Activated CD4-positive, alpha-beta memory T cell treated with anti-CD3 and anti-CD28 coated beads, Interleukin-2, amount 10 ng/mL, durations not matched to agents 7 days and 5 days (primary cell): ENCODE results near the gene SCARF1. TPM values are rescaled to one million over a fixed set of nuclear protein-coding genes. Genes with fewer than 3 reads are reported as not detected.
A peak's percentile ranks its signal among the peaks of the same experiment; 100 is the strongest.
"Not testable (repeated sequence)": the region's sequence is repeated elsewhere in the genome, so short reads cannot be mapped to it uniquely, and the experiment has no call there.

Experiments used
- CTCF ChIA-PET: fragments of 350-600 bp; sonication (Branson Sonifier 250); formaldehyde crosslinking; loops from one replicate; lab custom pipeline; 2021; ENCODE audit warnings: antibody characterized with exemption, inconsistent platforms; lab: Charles Lee
- POLR2A ChIA-PET: fragments of 350-600 bp; sonication (Branson Sonifier 250); formaldehyde crosslinking; loops from one replicate; lab custom pipeline; 2021; ENCODE audit warnings: antibody characterized with exemption; lab: Charles Lee
- DNase-seq: peaks from one replicate; pipeline ENCODE4 v3.0.0-alpha.2; 2020
- H3K27ac Mint-ChIP-seq: one replicate; pipeline ENCODE4 v1.8.0; 2021; ENCODE audit warnings: mild to moderate bottlenecking, mixed read lengths
- H3K27me3 Mint-ChIP-seq: one replicate; pipeline ENCODE4 v1.8.0; 2021; ENCODE audit warnings: mixed read lengths
- H3K36me3 Mint-ChIP-seq: one replicate; pipeline ENCODE4 v1.8.0; 2021; ENCODE audit warnings: low read depth, mixed read lengths
- H3K4me1 Mint-ChIP-seq: one replicate; pipeline ENCODE4 v1.8.0; 2021; ENCODE audit warnings: mixed read lengths
- H3K4me3 Mint-ChIP-seq: one replicate; pipeline ENCODE4 v1.8.0; 2021; ENCODE audit warnings: mild to moderate bottlenecking, mixed read lengths
- H3K9me3 Mint-ChIP-seq: one replicate; pipeline ENCODE4 v1.8.0; 2021; ENCODE audit warnings: mixed read lengths
- total RNA-seq, 2 experiments: library from RNA; stranded (reverse); gene quantifications; one replicate each; pipeline ENCODE4 v1.2.3, GENCODE V29; 2021

SCARF1 gene
- 1 to 10 TPM; 2.8 to 3.2 TPM for total RNA-seq

GRCh38 chr17:1645207-1646171 is at the start of gene SCARF1:
TSS of gene SCARF1 (minus strand) at chr17:1645732. CDS start at chr17:1645697, 35 bp downstream.
- H3K9me3 Mint-ChIP-seq, result no peaks in the 10 kb centered on the region
- no peak for DNase-seq
- peaks cover 3% of the 10 kb centered on the region for H3K36me3 Mint-ChIP-seq
- CTCF ChIA-PET, result no interaction called here
- peaks cover 38% of the 10 kb centered on the region for H3K4me1 Mint-ChIP-seq
- H3K27ac Mint-ChIP-seq, result peak within 1 kb of the TSS; percentile 74
- POLR2A ChIA-PET, result interaction anchor here (3.2 kb wide), 1 partner anchor 71 kb away, joined by 11 read pairs; no protein-coding TSS in a partner anchor
- H3K4me3 Mint-ChIP-seq, result peak within 1 kb of the TSS; percentile 72
- no peaks in the 10 kb centered on the region for H3K27me3 Mint-ChIP-seq

DNA sequence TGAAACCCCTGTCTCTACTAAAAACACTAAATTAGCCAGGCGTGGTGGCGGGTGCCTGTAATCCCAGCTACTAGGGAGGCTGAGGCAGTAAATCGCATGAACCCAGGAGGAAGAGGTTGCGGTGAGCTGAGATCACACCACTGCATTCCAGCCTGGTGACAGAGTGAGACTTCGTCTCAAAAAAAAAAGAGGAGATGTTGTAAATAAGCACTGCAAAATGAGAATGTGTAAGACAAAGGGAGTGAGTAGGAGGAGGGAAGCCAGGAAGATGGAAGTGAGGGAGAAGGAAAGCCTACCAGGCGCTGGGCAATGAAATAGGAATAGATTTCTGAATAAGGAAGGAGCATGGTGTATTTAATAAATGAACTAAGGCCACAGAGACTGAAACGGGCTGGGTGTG is 47.8 kb upstream of the SCARF1 start:
- Mint-ChIP-seq H3K9me3 (no peaks in the 10 kb centered on the region), H3K4me3 (no peak overlapping the region), H3K4me1 (no peaks in the 10 kb centered on the region), H3K27ac (no peak overlapping the region), H3K27me3 (peaks cover 2% of the 10 kb centered on the region), H3K36me3 (no peaks in the 10 kb centered on the region)
- DNase-seq, result no peak
- ChIA-PET CTCF (no interaction called here), POLR2A (no interaction called here)

GRCh38 chr17:1690544-1691221 is 45.2 kb upstream of the SCARF1 start:
- H3K4me1 Mint-ChIP-seq, result peaks cover 3% of the 10 kb centered on the region
- H3K4me3 Mint-ChIP-seq, result no peak overlapping the region
- no peaks in the 10 kb centered on the region for H3K9me3 Mint-ChIP-seq
- no peaks in the 10 kb centered on the region for H3K36me3 Mint-ChIP-seq
- ChIA-PET CTCF (interaction anchor here (0.7 kb wide), 1 partner anchor 117 kb away, joined by 3 read pairs; no protein-coding TSS in a partner anchor), POLR2A (no interaction called here)
- H3K27ac Mint-ChIP-seq, result no peak overlapping the region
- H3K27me3 Mint-ChIP-seq, result peaks cover 2% of the 10 kb centered on the region
- DNase-seq, result no peak

DNA sequence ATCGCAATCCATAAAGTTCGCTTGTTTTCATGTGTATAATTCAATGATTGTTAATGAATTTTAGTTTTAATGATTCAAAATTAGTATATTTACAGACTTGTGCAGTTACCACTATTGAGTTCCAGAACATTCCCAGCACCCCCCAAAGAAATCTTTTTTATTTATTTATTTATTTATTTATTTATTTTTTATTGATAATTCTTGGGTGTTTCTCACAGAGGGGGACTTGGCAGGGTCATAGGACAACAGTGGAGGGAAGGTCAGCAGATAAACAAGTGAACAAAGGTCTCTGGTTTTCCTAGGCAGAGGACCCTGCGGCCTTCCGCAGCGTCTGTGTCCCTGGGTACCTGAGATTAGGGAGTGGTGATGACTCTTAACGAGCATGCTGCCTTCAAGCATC is 42.9 kb upstream of the SCARF1 start:
- H3K27me3 Mint-ChIP-seq, H3K27ac Mint-ChIP-seq, POLR2A ChIA-PET, DNase-seq, H3K4me3 Mint-ChIP-seq, H3K9me3 Mint-ChIP-seq, CTCF ChIA-PET: not testable (repeated sequence)
- Mint-ChIP-seq H3K4me1 (peaks cover 18% of the 10 kb centered on the region), H3K36me3 (peaks cover 12% of the 10 kb centered on the region)

GRCh38 chr17:1686086-1686485 is 40.6 kb upstream of the SCARF1 start:
- Mint-ChIP-seq H3K27ac (peak overlapping the region; percentile 12), H3K9me3 (no peaks in the 10 kb centered on the region), H3K4me1 (peaks cover 33% of the 10 kb centered on the region), H3K36me3 (peaks cover 34% of the 10 kb centered on the region), H3K4me3 (no peak overlapping the region), H3K27me3 (no peaks in the 10 kb centered on the region)
- no peak for DNase-seq
- ChIA-PET POLR2A (interaction anchor here (0.6 kb wide), 1 partner anchor 205 kb away, joined by 3 read pairs; no protein-coding TSS in a partner anchor), CTCF (no interaction called here)

DNA sequence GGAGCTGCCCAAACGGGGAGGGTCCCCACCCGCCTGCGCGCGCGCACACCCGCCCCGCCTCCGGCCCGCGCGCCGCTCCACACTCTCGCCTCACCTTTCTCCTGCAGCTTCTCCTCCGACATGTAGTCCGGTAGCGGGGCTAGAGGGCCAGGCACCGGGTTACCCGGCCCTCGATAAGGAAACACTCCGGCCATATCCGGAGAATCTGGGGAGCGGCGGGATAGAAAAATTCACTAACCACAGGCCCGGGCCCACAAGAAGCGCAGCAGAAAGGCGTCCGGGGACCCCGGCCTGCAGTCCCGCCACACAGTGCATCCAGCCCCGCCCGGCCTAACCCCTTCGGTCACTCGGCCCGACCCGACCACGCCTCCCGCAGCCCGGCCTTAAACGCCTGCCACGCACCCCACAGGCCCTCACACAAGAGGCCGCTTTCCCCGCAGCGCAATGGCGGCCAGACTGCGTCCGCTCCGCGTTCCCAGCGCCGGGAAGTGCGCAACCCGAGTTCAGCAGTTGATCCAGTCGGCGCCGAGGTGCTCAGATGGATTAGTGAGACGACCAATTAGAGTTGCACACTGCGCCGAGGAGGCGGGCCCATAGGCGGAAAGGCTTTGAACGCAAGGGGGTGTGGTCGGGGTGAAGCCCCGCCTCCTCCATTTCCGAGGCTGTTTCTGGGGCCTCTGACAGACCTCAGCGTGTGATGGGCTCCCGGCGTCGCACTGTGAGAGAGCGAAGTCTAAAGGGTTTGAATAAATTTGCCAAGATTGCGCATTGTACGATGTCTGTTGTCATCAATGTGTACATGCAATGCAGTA is 39.1 kb upstream of the SCARF1 start, which contains the start of gene PRPF8:
PRPF8 (minus strand) TSS at position 490 of the 812 bp plus-strand sequence; CDS start at position 194, 296 bp downstream.
- peak; percentile 99 for DNase-seq
- CTCF ChIA-PET, result interaction anchor here (0.7 to 1.8 kb wide), 3 partner anchors 35 to 177 kb away, joined by 3 to 10 read pairs (median 4); partner anchors contain the start of gene RILP
- H3K36me3 Mint-ChIP-seq, result peaks cover 49% of the 10 kb centered on the region
- peak within 1 kb of the TSS; percentile 94 for H3K27ac Mint-ChIP-seq
- H3K27me3 Mint-ChIP-seq, result no peaks in the 10 kb centered on the region
- no peaks in the 10 kb centered on the region for H3K9me3 Mint-ChIP-seq
- H3K4me1 Mint-ChIP-seq, result peaks cover 38% of the 10 kb centered on the region
- POLR2A ChIA-PET, result interaction anchor here (0.8 to 2.1 kb wide), 16 partner anchors 12 to 344 kb away, joined by 3 to 58 read pairs (median 5); partner anchors contain the start of genes RILP, RPA1, SMYD4 and TLCD2
- peak within 1 kb of the TSS; percentile 99 for H3K4me3 Mint-ChIP-seq

DNA sequence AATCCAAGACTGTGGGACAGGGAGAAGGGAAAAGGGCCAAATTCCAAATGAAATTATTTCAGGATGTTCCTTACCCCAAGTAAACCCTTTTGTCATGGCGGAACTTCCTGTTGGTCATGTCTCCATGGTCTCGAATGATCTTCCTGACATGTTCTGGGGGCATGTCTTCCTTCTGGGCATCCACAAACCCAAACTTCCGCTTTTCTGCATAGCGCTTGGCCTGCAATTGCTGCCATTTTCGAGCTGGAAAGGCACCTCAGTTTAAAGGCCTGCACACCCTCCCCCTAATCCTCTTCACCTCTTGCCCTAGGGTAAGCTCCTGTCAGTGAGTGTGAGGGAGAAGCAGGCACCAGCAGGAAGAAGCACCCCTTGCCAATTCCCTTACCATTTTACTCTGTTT is 37.9 kb upstream of the SCARF1 start:
- ChIA-PET CTCF (interaction anchor here (0.7 to 6.2 kb wide), 3 partner anchors 15 to 178 kb away, joined by 4 to 28 read pairs (median 10); partner anchors contain the start of gene RILP), POLR2A (interaction anchor here (0.6 to 2.1 kb wide), 14 partner anchors 11 to 520 kb away, joined by 3 to 58 read pairs (median 5); partner anchors contain the start of genes RILP, RPA1, SMYD4 and TLCD2)
- Mint-ChIP-seq H3K9me3 (no peaks in the 10 kb centered on the region), H3K36me3 (peaks cover 60% of the 10 kb centered on the region), H3K27ac (peak overlapping the region; percentile 94), H3K4me1 (peaks cover 38% of the 10 kb centered on the region), H3K27me3 (no peaks in the 10 kb centered on the region), H3K4me3 (peak overlapping the region; percentile 99)
- DNase-seq, result no peak

GRCh38 chr17:1676401-1676800 is 30.9 kb upstream of the SCARF1 start:
- peaks cover 25% of the 10 kb centered on the region for H3K4me1 Mint-ChIP-seq
- no peak overlapping the region for H3K27ac Mint-ChIP-seq
- no peaks in the 10 kb centered on the region for H3K9me3 Mint-ChIP-seq
- peaks cover 89% of the 10 kb centered on the region for H3K36me3 Mint-ChIP-seq
- H3K4me3 Mint-ChIP-seq, result no peak overlapping the region
- ChIA-PET CTCF (no interaction called here), POLR2A (no interaction called here)
- no peak for DNase-seq
- H3K27me3 Mint-ChIP-seq, result no peaks in the 10 kb centered on the region

GRCh38 chr17:1673041-1673785 is 27.7 kb upstream of the SCARF1 start:
- DNase-seq, result peak; percentile 51
- CTCF ChIA-PET, result interaction anchor here (0.9 to 1.5 kb wide), 4 partner anchors 8 to 48 kb away, joined by 3 read pairs; partner anchors contain the start of gene RILP
- peak overlapping the region; percentile 70 for H3K27ac Mint-ChIP-seq
- peaks cover 32% of the 10 kb centered on the region for H3K4me1 Mint-ChIP-seq
- no peak overlapping the region for H3K4me3 Mint-ChIP-seq
- H3K36me3 Mint-ChIP-seq, result peaks cover 88% of the 10 kb centered on the region
- H3K9me3 Mint-ChIP-seq, result no peaks in the 10 kb centered on the region
- POLR2A ChIA-PET, result interaction anchor here (1.3 to 2.0 kb wide), 3 partner anchors 11 to 44 kb away, joined by 3 to 11 read pairs (median 5); no protein-coding TSS in a partner anchor
- no peaks in the 10 kb centered on the region for H3K27me3 Mint-ChIP-seq

GRCh38 chr17:1663934-1664333 is 18.4 kb upstream of the SCARF1 start:
- not testable (repeated sequence) for H3K27me3 Mint-ChIP-seq, H3K4me1 Mint-ChIP-seq, DNase-seq, H3K4me3 Mint-ChIP-seq, H3K27ac Mint-ChIP-seq, H3K9me3 Mint-ChIP-seq
- peaks cover 69% of the 10 kb centered on the region for H3K36me3 Mint-ChIP-seq
- CTCF ChIA-PET, result interaction anchor here (0.6 to 1.5 kb wide), 5 partner anchors 8 to 666 kb away, joined by 3 to 4 read pairs (median 3); partner anchors contain the start of gene HIC1
- POLR2A ChIA-PET, result interaction anchor here (1.2 kb wide), 1 partner anchor 14 kb away, joined by 4 read pairs; the partner anchor contains the start of gene RILP

GRCh38 chr17:1661045-1661444 is 15.5 kb upstream of the SCARF1 start:
- POLR2A ChIA-PET, result interaction anchor here (1.0 to 2.7 kb wide), 4 partner anchors 9 to 55 kb away, joined by 5 to 15 read pairs (median 8); partner anchors contain the start of genes PRPF8 and RILP
- no peaks in the 10 kb centered on the region for H3K9me3 Mint-ChIP-seq

More at GRCh38 chr17:1661045-1661444, 15.5 kb upstream of the SCARF1 start:
- DNase-seq, result no peak
- no peak overlapping the region for H3K27ac Mint-ChIP-seq
- CTCF ChIA-PET, result interaction anchor here (0.6 to 3.4 kb wide), 2 partner anchors 11 to 12 kb away, joined by 3 to 13 read pairs; partner anchors contain the start of gene RILP
- H3K4me3 Mint-ChIP-seq, result no peak overlapping the region
- H3K4me1 Mint-ChIP-seq, result no peaks in the 10 kb centered on the region
- peaks cover 70% of the 10 kb centered on the region for H3K36me3 Mint-ChIP-seq
- H3K27me3 Mint-ChIP-seq, result no peaks in the 10 kb centered on the region
